Peyer's patch (tissue), 4 donors: ENCODE measurements around the gene AMBRA1. TPM values are rescaled to one million over a fixed set of nuclear protein-coding genes. Genes with fewer than 3 reads are reported as not detected.

Source experiments
- DNase-seq, 3 donors: peaks; one replicate each; pipeline ENCODE4 v3.0.0-alpha.2; 2017 to 2019
- H3K27ac ChIP-seq, 4 donors: fragments of 200-600 bp; sonication (generic); one replicate each; pipeline ENCODE4 v1.5.1; 2016 to 2019
- H3K27me3 ChIP-seq, 2 donors: fragments of 200-600 bp; sonication (generic); one replicate each; pipeline ENCODE4 v1.5.1; 2019
- H3K36me3 ChIP-seq, 3 donors: fragments of 200-600 bp; sonication (generic); one replicate each; pipeline ENCODE4 v1.5.1; 2016 to 2019
- H3K4me1 ChIP-seq, 4 donors: fragments of 200-600 bp; sonication (generic); one replicate each; pipeline ENCODE4 v1.5.1; 2016 to 2019
- H3K4me3 ChIP-seq, 4 donors: fragments of 200-600 bp; sonication (generic); 1 replicate in 3 of 4; 2 replicates in 1 of 4; pipeline ENCODE4 v1.5.1; 2016 to 2019; ENCODE audit warnings: mild to moderate bottlenecking in 1 of 4
- H3K9me3 ChIP-seq, 4 donors: fragments of 200-600 bp; sonication (generic); one replicate each; pipeline ENCODE4 v1.5.1; 2016 to 2019; ENCODE audit warnings: mild to moderate bottlenecking in 1 of 4
- CTCF ChIP-seq, 6 experiments: fragments of 450-650 bp in 4 of 6; fragments of 200-600 bp in 2 of 6; sonication (generic) in 1 of 6; IDR thresholded peaks; one replicate each; pipeline ENCODE4 v1.5.1; 2017 to 2019; ENCODE audit warnings: antibody characterized with exemption in 6 of 6, mild to moderate bottlenecking in 3 of 6, moderate library complexity in 1 of 6
- POLR2A ChIP-seq, 2 donors: fragments of 450-650 bp; IDR thresholded peaks; one replicate each; pipeline ENCODE4 v1.5.1; 2017; ENCODE audit warnings: antibody characterized with exemption in 2 of 2, mild to moderate bottlenecking in 2 of 2, moderate library complexity in 2 of 2
- total RNA-seq, 4 donors: library from RNA; depleted of rRNA; stranded (reverse); fragments of >200 nt; gene quantifications; one replicate each; pipeline ENCODE4 v1.1.0, GENCODE V29; 2016

The AMBRA1 gene
- total RNA-seq, 4 donors from 2014 or later: 28.9 to 61.6 (median 41.6) TPM

DNA sequence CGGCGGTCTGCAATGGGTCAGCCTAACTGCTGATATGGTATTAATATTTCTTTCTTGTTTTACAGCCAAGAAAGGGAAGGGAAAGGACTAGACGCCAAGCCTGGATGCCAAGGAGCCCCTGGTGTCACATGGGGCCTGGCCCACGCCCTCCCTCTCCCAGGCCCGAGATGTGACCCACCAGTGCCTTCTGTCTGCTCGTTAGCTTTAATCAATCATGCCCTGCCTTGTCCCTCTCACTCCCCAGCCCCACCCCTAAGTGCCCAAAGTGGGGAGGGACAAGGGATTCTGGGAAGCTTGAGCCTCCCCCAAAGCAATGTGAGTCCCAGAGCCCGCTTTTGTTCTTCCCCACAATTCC, 210.4 kb downstream of the AMBRA1 start:
- Histone ChIP-seq H3K9me3 (no peaks in the 10 kb centered on the region), H3K27me3 (no peaks in the 10 kb centered on the region), H3K27ac (peak overlapping the region in 2 of 4 donors; percentile 37 to 78), H3K4me1 (peaks cover 0 to 50% (median 9%) of the 10 kb centered on the region in 4 donors), H3K36me3 (no peaks in the 10 kb centered on the region), H3K4me3 (no peak overlapping the region)
- no peak for DNase-seq
- TF ChIP-seq POLR2A (IDR thresholded peaks at IDR 0.05) (no peak), CTCF (IDR thresholded peaks at IDR 0.05) (no peak)

DNA sequence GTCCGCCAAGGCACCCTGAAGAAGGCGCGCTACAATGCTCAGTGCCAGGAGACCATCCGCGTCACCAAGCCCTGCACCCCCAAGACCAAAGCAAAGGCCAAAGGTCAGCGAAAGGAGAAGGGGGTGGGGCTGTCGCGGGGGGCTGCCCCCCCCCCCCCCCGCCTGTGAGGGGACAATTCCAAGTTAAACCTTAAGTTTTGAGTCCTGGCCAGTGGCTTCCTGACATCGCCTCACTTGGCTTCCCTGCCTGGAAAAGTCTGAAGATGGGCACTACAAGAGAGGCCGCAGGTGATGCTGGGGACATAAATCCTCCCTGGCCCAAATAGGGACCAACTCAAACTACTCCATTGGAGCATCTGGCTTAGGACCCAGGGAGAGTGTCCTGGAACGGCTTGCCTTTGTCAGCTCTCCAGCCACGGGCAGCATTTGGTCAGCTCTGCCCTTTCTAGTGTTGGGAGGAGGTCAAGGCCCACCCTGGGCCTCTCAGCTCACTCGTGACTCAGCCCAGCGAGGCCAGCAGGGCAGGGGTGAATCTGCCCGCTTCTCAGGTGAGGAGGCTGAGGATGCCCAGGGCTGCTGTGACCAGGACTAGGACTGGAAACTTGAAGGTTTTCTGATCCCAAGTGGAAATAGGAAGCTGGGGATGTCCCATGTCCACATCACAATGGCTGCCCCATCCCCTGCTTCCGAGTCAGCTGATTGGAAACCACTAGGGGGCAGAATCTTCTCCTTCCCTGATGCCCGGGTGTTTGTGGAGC, 211.0 kb downstream of the AMBRA1 start:
- Histone ChIP-seq H3K4me3 (peak overlapping the region; percentile 54 to 75 (median 56)), H3K27ac (peak overlapping the region in 2 of 4 donors; percentile 78 to 87), H3K27me3 (no peaks in the 10 kb centered on the region), H3K4me1 (peaks cover 0 to 45% (median 9%) of the 10 kb centered on the region in 4 donors), H3K9me3 (no peaks in the 10 kb centered on the region), H3K36me3 (no peaks in the 10 kb centered on the region)
- TF ChIP-seq POLR2A (IDR thresholded peaks at IDR 0.05) (no peak), CTCF (IDR thresholded peaks at IDR 0.05) (peak in 4 of 6 experiments; percentile 36 to 66 (median 56))
- DNase-seq: no peak

- peak in 1 of 3 donors; percentile 69 for DNase-seq
- peaks cover 0 to 6% (median 0%) of the 10 kb centered on the region in 3 donors for H3K36me3 ChIP-seq
- no peaks in the 10 kb centered on the region for H3K27me3 ChIP-seq
- H3K9me3 ChIP-seq: no peaks in the 10 kb centered on the region
- H3K27ac ChIP-seq: peak overlapping the region; percentile 64 to 87 (median 74)
- peak overlapping the region; percentile 54 to 75 (median 56) for H3K4me3 ChIP-seq
- TF ChIP-seq CTCF (IDR thresholded peaks at IDR 0.05) (no peak), POLR2A (IDR thresholded peaks at IDR 0.05) (no peak)
- peaks cover 0 to 40% (median 9%) of the 10 kb centered on the region in 4 donors for H3K4me1 ChIP-seq
Measured at GRCh38 chr11:46381819-46382645, 211.8 kb downstream of the AMBRA1 start.

DNA sequence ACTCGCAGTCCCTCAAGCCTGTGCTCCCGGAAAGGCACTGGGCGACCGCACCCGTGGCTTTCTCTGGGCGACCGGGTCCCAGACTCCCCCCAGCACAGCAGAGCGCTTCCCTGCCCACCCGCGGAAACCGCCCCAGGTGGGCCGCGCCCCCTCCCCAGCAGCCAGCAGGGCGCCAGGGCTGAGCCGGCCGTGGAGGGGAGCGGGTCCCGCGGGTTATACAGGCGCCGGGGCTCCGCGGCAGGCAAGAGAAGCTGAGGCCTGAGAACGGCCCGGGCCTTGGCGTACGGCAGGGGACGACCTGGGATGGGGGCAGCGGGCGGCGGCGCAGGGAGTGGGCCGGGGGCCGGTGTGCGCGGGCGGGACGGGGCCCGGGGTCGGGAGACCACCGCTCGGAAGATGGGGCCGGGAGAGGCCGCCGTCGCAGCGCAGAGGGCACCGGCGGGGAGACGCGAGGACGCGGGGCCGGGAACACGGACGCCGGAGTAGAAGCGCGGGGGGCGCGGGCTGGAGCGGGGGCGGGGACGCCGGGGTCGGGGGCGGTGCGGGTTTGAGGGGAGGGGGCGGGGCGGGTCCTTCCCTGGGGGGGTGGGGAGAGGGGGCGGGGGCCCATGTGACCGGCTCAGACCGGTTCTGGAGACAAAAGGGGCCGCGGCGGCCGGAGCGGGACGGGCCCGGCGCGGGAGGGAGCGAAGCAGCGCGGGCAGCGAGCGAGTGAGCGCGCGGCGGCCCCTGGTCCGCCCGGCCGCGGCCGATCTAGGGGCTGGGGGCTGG, 212.6 kb downstream of the AMBRA1 start, which contains the start of gene MDK:
TSS of gene MDK (plus strand) at position 622 of the 771 bp plus-strand sequence. CDS start 389 bp downstream, outside the sequence.
- peak in 1 of 3 donors; percentile 70 for DNase-seq

More for the DNA sequence above, 212.6 kb downstream of the AMBRA1 start, which contains the start of gene MDK:
- Histone ChIP-seq H3K9me3 (no peaks in the 10 kb centered on the region), H3K27ac (peak within 1 kb of the TSS; percentile 64 to 87 (median 74)), H3K4me3 (peak within 1 kb of the TSS; percentile 54 to 75 (median 56)), H3K4me1 (peaks cover 0 to 40% (median 9%) of the 10 kb centered on the region in 4 donors), H3K27me3 (no peaks in the 10 kb centered on the region), H3K36me3 (peaks cover 0 to 14% (median 0%) of the 10 kb centered on the region in 3 donors)
- TF ChIP-seq POLR2A (IDR thresholded peaks at IDR 0.05) (no peak), CTCF (IDR thresholded peaks at IDR 0.05) (no peak)
